AG09319 (cell line): ENCODE results near the gene CCDC137.

Source experiments
- DNase-seq: peaks from one replicate; pipeline ENCODE4 v3.0.0-alpha.2; 2010; ENCODE audit warnings: low read depth; ENCODE audit errors: extremely low read depth
- TF ChIP-seq, protein P1 (sequence below): IDR thresholded peaks from 2 replicates; pipeline ENCODE4 v1.5.1; 2011; ENCODE audit warnings: low read depth, mild to moderate bottlenecking, inconsistent platforms, low read length, moderate library complexity

The CCDC137 gene

DNA sequence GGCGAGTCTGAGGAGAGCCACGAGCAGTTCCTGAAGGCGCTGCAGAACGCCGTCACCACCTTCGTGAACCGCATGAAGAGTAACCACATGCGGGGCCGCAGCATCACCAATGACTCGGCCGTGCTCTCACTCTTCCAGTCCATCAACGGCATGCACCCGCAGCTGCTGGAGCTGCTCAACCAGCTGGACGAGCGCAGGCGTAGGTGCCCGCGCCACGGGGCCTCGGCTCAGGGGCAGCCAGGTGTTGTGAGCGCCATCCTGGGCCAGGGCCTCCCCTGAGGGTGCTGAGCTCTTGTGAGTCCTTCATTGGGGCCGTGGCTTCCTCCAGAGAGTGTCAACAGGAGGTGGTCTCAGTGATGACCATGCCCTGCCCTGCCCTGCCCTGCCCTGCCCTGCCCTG, 29.3 kb downstream of the CCDC137 start:
- TF ChIP-seq, protein P1, sequence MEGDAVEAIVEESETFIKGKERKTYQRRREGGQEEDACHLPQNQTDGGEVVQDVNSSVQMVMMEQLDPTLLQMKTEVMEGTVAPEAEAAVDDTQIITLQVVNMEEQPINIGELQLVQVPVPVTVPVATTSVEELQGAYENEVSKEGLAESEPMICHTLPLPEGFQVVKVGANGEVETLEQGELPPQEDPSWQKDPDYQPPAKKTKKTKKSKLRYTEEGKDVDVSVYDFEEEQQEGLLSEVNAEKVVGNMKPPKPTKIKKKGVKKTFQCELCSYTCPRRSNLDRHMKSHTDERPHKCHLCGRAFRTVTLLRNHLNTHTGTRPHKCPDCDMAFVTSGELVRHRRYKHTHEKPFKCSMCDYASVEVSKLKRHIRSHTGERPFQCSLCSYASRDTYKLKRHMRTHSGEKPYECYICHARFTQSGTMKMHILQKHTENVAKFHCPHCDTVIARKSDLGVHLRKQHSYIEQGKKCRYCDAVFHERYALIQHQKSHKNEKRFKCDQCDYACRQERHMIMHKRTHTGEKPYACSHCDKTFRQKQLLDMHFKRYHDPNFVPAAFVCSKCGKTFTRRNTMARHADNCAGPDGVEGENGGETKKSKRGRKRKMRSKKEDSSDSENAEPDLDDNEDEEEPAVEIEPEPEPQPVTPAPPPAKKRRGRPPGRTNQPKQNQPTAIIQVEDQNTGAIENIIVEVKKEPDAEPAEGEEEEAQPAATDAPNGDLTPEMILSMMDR: no peak
- DNase-seq: no peak

DNA sequence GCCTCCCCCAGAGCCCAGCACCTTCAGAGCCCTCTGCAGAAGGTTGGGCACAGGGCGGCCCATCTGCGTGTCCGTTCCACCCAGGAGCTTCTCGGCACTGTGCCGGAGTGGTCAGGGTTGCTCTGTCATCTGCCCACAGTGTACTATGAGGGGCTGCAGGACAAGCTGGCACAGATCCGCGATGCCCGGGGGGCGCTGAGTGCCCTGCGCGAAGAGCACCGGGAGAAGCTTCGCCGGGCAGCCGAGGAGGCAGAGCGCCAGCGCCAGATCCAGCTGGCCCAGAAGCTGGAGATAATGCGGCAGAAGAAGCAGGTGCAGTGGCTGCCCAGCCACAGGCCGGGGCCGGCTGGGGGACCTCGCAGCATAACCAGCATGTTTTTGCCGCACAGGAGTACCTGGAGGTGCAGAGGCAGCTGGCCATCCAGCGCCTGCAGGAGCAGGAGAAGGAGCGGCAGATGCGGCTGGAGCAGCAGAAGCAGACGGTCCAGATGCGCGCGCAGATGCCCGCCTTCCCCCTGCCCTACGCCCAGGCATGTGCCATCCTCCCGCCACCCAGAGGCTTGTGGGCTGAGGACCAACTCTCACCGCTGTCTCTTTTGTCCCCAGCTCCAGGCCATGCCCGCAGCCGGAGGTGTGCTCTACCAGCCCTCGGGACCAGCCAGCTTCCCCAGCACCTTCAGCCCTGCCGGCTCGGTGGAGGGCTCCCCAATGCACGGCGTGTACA, 29.8 kb downstream of the CCDC137 start:
- TF ChIP-seq, protein P1: no peak
- no peak for DNase-seq

DNA sequence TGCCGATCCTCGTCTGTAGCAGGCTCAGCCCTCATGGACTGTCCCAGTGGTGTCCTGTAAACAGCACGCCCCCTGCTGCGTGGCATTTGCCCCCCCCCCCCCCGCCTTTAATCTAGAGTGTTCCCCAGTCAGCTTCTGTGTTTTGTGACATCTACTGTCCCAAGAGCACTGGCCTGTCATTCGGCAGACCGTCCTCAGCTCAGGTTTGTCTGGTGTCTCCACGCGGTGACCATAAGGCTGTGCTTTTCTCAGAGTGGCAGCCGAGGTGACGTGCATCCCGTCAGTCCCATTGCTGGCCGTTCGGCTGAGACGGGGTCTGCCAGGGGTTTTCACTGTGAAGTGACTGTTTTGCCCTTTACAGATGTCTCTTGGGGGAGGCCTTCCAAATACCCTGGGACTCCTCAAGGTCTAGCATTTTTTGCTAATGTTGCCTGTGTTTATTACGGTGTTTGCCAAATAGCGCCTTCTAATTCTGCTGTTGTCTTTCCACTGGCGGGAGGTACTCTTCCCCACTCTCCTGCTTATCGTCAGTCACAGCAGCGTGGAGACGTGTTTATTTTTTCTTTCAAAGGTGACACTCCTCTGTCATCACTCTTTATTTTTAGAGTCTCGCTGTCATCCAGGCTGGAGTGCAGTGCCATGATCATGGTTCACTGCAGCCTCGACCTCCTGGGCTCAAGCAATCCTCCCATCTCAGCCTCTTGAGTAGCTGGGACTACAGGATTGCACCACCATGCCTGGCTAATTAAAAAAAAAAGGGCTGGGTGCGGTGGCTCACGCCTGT, 30.9 kb downstream of the CCDC137 start:
- DNase-seq: no peak
- TF ChIP-seq, protein P1: no peak

DNA sequence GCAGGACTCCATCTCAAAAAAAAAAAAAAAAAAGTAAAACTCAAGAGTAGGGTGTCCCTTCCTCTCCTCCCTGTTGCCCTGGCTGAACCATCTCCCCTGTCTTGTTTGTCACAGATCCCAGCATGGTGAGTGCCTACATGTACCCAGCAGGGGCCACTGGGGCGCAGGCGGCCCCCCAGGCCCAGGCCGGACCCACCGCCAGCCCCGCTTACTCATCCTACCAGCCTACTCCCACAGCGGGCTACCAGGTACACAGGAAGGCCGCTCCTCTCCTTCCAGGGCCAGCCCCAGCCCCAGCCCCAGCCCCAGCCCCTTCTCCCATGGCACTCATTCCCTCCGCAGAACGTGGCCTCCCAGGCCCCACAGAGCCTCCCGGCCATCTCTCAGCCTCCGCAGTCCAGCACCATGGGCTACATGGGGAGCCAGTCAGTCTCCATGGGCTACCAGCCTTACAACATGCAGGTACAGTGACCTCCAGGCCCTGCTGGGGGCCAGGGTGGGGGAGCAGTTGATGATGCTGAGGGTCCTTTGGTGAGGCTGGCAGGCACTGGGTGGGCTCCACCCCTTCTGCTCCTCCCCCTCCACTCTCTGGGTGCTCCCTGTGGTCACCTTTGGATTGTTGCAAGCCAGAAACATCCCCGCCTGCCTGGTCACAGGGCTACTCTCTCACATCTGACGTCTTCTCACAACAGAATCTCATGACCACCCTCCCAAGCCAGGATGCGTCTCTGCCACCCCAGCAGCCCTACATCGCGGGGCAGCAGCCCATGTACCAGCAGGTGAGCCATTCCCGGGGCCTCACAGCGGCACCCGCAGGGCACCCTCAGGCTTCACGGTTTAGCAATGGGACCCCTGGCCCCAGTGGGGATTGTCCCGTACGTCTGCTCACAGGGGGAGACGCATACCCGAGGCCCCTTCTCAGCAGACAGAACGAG, 34.1 kb downstream of the CCDC137 start:
- no peak for DNase-seq
- TF ChIP-seq, protein P1: no peak

DNA sequence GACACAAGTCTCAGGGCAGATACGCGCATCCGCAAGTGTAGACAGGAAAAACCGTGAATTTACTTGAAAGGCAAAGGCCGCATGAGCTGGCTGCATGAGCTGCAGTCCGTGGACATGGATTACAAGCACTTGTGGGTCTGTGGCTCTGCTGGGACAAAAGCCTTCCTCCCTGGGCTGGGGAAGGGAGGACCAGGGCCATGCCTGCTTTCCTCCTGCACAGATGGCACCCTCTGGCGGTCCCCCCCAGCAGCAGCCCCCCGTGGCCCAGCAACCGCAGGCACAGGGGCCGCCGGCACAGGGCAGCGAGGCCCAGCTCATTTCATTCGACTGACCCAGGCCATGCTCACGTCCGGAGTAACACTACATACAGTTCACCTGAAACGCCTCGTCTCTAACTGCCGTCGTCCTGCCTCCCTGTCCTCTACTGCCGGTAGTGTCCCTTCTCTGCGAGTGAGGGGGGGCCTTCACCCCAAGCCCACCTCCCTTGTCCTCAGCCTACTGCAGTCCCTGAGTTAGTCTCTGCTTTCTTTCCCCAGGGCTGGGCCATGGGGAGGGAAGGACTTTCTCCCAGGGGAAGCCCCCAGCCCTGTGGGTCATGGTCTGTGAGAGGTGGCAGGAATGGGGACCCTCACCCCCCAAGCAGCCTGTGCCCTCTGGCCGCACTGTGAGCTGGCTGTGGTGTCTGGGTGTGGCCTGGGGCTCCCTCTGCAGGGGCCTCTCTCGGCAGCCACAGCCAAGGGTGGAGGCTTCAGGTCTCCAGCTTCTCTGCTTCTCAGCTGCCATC, 34.9 kb downstream of the CCDC137 start:
- DNase-seq: no peak
- TF ChIP-seq, protein P1: no peak

DNA sequence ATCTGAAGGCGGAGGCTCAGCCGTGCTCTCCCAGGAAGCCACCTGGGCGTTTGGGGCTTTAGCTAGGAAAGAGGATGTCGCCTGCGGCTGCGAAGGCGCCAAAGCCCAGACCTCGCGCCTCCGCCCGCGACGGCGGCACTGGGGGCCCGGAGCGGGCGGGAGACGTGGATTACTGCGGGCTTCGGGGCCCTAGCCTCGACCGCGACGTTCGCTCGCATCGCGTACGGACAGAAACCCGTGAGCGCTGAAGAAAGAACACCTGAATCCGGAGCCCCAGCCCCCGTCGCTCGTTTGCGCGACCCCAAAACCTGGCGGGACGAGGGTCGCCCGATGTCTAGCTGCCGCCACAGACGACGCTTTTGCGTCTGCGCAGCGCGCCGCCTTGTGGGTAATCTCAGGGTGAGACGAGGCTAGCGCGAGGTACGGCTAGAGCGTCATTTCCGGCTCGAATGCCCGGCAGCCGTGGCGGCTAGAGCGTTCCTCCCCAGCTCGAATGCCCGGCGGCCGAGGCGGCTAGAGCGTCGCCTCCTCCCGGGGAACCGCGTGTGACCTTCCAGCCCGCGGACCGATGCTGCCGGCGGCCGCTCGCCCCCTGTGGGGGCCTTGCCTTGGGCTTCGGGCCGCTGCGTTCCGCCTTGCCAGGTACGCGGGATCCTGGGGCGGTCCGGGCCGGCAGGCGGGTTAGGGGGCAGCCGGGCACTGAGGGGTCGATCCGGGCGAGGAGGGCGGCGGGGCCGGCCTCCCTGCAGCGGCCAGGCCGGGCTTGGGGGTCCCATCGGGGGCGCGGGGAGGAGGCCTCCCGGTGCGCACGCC, 36.6 kb downstream of the CCDC137 start, which contains the start of gene MRPL12:
MRPL12 (plus strand) TSS at position 434 of the 813 bp plus-strand sequence; CDS start at position 569, 135 bp downstream.
- TF ChIP-seq, protein P1: no peak
- DNase-seq: peak; percentile 73
